Measurements from ENCODE around the gene C7orf25. TPM values are rescaled to one million over a fixed set of nuclear protein-coding genes. Genes with fewer than 3 reads are reported as not detected.

The C7orf25 gene
- total and polyA plus RNA-seq, 12 donors, result 1.4 to 10.3 (median 3.3) TPM

DNA sequence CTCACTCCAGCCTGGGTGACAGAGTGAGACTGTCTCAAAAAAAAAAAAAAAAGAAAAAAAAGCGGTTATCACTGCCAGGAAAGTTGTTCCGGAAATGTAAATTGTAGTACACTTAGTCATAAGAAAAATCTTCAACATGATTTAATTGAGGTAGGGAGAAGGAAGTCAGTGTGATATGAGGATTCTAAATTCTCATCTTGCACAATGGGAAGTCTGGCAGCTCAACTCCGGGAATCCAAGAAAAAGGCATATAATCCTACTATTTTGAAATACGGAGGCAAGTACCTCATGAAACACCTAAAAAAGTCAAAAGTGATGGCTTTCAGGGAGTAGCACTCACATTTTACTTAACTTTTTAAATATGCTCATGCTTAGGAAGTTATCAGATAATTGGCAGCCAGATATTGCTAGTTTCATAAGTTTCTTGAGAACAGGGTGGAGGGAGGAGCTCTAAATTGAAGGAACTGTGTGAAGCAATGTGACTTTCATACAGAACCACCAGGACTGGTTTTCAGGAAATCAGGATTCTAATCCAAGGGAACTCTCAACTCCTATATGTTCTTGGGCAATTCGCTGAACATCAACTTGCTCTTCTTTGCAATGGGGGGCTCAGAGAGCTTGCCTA is 2.7 kb upstream of the C7orf25 start:
- Histone ChIP-seq H3K4me3 (no peak overlapping the region), H3K4me1 (peaks cover 0 to 47% (median 14%) of the 10 kb centered on the region in 9 donors), H3K36me3 (peaks cover 0 to 51% (median 26%) of the 10 kb centered on the region in 9 donors), H3K27ac (peak overlapping the region in 1 of 10 donors; percentile 73), H3K27me3 (no peaks in the 10 kb centered on the region), H3K9me3 (no peaks in the 10 kb centered on the region)
- DNase-seq (no peak), ATAC-seq (no peak)
- TF ChIP-seq, protein P1, sequence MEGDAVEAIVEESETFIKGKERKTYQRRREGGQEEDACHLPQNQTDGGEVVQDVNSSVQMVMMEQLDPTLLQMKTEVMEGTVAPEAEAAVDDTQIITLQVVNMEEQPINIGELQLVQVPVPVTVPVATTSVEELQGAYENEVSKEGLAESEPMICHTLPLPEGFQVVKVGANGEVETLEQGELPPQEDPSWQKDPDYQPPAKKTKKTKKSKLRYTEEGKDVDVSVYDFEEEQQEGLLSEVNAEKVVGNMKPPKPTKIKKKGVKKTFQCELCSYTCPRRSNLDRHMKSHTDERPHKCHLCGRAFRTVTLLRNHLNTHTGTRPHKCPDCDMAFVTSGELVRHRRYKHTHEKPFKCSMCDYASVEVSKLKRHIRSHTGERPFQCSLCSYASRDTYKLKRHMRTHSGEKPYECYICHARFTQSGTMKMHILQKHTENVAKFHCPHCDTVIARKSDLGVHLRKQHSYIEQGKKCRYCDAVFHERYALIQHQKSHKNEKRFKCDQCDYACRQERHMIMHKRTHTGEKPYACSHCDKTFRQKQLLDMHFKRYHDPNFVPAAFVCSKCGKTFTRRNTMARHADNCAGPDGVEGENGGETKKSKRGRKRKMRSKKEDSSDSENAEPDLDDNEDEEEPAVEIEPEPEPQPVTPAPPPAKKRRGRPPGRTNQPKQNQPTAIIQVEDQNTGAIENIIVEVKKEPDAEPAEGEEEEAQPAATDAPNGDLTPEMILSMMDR (IDR thresholded peaks at IDR 0.05), result no peak
- intact Hi-C loops (cut with DNase I), result no loop called here
- WGBS, 2 donors, result 51 to 52% methylated on average over 5 of the region's 5 CpGs

DNA sequence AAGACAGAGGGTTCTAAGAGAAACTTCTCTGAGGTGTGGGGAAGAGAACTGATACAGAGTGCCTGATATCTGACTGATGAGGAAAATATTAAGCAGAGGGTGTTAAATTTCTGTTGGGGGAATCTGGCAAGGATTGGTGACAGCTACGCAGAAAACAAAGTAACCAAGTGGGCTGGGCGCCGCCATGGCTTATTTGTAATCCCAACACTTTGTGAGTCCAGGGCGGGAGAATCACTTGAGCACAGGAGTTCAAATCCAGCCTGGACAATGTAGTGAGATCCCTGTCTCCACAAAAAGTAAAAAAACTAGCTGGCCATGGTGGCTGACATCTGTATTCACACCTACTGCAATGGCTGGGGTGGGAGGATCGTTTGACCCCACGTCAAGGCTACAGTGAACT is 2.1 kb upstream of the C7orf25 start:
- H3K4me1 ChIP-seq, result peaks cover 0 to 50% (median 14%) of the 10 kb centered on the region in 9 donors
- DNase-seq, result no peak
- no peak overlapping the region for H3K4me3 ChIP-seq
- TF ChIP-seq, protein P1 (IDR thresholded peaks at IDR 0.05), result no peak
- WGBS, 2 donors, result 71 to 72% methylated on average over 6 of the region's 6 CpGs
- no peaks in the 10 kb centered on the region for H3K27me3 ChIP-seq
- H3K9me3 ChIP-seq, result no peaks in the 10 kb centered on the region
- intact Hi-C loops (cut with DNase I), result no loop called here
- peak overlapping the region in 1 of 10 donors; percentile 73 for H3K27ac ChIP-seq
- H3K36me3 ChIP-seq, result peaks cover 0 to 46% (median 26%) of the 10 kb centered on the region in 9 donors
- ATAC-seq, result no peak

DNA sequence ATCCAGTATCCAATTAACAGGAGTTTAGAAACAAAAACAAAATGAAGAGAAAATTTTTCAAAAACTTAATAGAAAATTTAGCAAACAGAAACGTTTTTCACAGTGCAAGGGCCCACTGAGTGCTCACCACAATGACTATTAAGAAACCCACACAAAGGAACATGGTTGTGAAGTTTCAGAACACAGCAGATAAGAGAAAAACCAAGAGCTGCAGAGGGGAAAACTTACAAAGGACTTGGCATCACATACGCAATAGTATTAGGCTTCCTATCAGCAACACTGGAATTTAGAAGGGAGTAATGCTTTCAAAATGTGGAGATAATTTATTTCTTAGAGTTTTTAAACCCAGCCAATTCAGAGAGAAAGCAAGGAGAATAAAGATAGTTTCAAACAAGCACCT is 1.7 kb upstream of the C7orf25 start:
- Histone ChIP-seq H3K27ac (peak overlapping the region in 1 of 10 donors; percentile 73), H3K36me3 (peaks cover 0 to 41% (median 26%) of the 10 kb centered on the region in 9 donors), H3K27me3 (no peaks in the 10 kb centered on the region), H3K4me1 (peaks cover 0 to 54% (median 17%) of the 10 kb centered on the region in 9 donors), H3K4me3 (no peak overlapping the region), H3K9me3 (no peaks in the 10 kb centered on the region)
- 62 to 68% methylated on average over 2 of the region's 2 CpGs for WGBS, 2 donors
- no peak for DNase-seq
- ATAC-seq, result no peak
- intact Hi-C loops (cut with DNase I), result loop anchor here in 2 of 10 donors (2.0 kb wide), 2 partner anchors 17 to 19 kb away; partner anchors contain the start of genes MRPL32 (in 1 of the 2) and PSMA2 (in 1 of the 2)
- TF ChIP-seq, protein P1 (IDR thresholded peaks at IDR 0.05), result no peak

DNA sequence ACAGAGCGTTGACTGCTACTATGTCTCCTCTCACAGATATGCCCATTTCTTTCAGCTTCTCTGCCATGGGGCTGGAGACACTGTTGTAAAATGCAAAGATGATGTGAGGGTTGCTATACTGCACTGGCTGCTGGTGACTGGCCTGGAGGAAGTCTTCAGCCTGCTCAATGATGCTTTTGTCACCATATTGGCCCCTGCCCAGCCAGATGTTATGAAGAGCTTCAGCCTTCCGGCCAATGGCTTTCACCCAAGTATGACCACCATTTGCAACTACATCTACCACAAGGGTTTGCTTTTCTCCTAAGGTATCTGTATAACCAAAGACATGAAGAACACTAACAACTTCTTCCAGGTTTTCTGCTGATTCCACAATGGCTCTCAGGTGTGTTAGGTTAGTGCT is 1.6 kb downstream of the C7orf25 start:
- Histone ChIP-seq H3K4me1 (peaks cover 0 to 52% (median 18%) of the 10 kb centered on the region in 9 donors), H3K9me3 (no peaks in the 10 kb centered on the region), H3K27me3 (no peaks in the 10 kb centered on the region), H3K36me3 (peaks cover 0 to 9% (median under 1%) of the 10 kb centered on the region in 9 donors), H3K4me3 (peak overlapping the region in 2 of 10 donors; percentile 67 to 75), H3K27ac (no peak overlapping the region)
- ATAC-seq, result no peak
- TF ChIP-seq, protein P1 (IDR thresholded peaks at IDR 0.05), result no peak
- no peak for DNase-seq
- 94% methylated on average over 2 of the region's 2 CpGs for WGBS, 2 donors
- intact Hi-C loops (cut with DNase I), result no loop called here
